HUDEP-2 (cell line): ENCODE measurements around the gene ABRAXAS1.

Experiments
- DNase-seq, 76 experiments: peaks; one replicate each; lab custom pipeline; 2025; ENCODE audit not compliant: unreplicated experiment in 76 of 76; lab: John Stamatoyannopoulos, UW

ABRAXAS1 gene

GRCh38 chr4:83455281-83456183, 29.4 kb downstream of the ABRAXAS1 start, which contains the start of the genes HELQ and MRPS18C:
TSS of gene HELQ (minus strand) at chr4:83455823. CDS start at chr4:83455693, 130 bp downstream.
TSS of gene MRPS18C (plus strand) at chr4:83456058. CDS start at chr4:83456078, 20 bp downstream.
- DNase-seq: peak; percentile 69 to 97 (median 92)

GRCh38 chr4:83454686-83455085, 30.2 kb downstream of the ABRAXAS1 start:
- peak in 2 of 76 experiments; percentile 1 to 4 for DNase-seq

GRCh38 chr4:83449009-83449408, 35.9 kb downstream of the ABRAXAS1 start:
- DNase-seq: no peak

- no peak for DNase-seq
These were observed 44.0 kb downstream of the ABRAXAS1 start for GRCh38 chr4:83440899-83441298.

- no peak for DNase-seq
These were observed 44.6 kb downstream of the ABRAXAS1 start for GRCh38 chr4:83440148-83440814.

GRCh38 chr4:83438719-83439118, 46.2 kb downstream of the ABRAXAS1 start:
- no peak for DNase-seq

- no peak for DNase-seq
These were observed 48.2 kb downstream of the ABRAXAS1 start for GRCh38 chr4:83436680-83437079.

- DNase-seq: no peak
These were observed 53.7 kb downstream of the ABRAXAS1 start for GRCh38 chr4:83431200-83431599.

- DNase-seq: no peak
These were observed 66.7 kb downstream of the ABRAXAS1 start for GRCh38 chr4:83418211-83418610.

GRCh38 chr4:83417566-83417965, 67.3 kb downstream of the ABRAXAS1 start:
- no peak for DNase-seq

GRCh38 chr4:83413676-83414075, 71.2 kb downstream of the ABRAXAS1 start:
- no peak for DNase-seq
